Esophagus squamous epithelium (tissue), 5 donors: Measurements from ENCODE around the gene DYNC1I2. TPM values are rescaled to one million over a fixed set of nuclear protein-coding genes. Genes with fewer than 3 reads are reported as not detected.

Experiments
- DNase-seq: peaks from one replicate; lab custom pipeline; 2025; lab: John Stamatoyannopoulos, UW
- H3K27ac ChIP-seq, 4 donors: fragments of 200-600 bp; sonication (generic); one replicate each; pipeline ENCODE4 v1.5.1; 2016 to 2019; ENCODE audit warnings: mild to moderate bottlenecking in 1 of 4
- H3K27me3 ChIP-seq, 4 donors: fragments of 200-600 bp; sonication (generic); 1 replicate in 3 of 4; 2 replicates in 1 of 4; pipeline versions ENCODE4 v1.5.1 to v1.6.0; 2017 to 2021; ENCODE audit warnings: antibody characterized with exemption in 1 of 4
- H3K36me3 ChIP-seq, 3 donors: fragments of 200-600 bp; sonication (generic); one replicate each; pipeline ENCODE4 v1.5.1; 2016 to 2019
- H3K4me1 ChIP-seq, 3 donors: fragments of 200-600 bp; sonication (generic); one replicate each; pipeline ENCODE4 v1.5.1; 2017 to 2019
- H3K4me3 ChIP-seq, 4 donors: fragments of 200-600 bp; sonication (generic); 1 replicate in 3 of 4; 2 replicates in 1 of 4; pipeline ENCODE4 v1.5.1; 2016 to 2019; ENCODE audit warnings: mild to moderate bottlenecking in 2 of 4, moderate library complexity in 1 of 4
- H3K9me3 ChIP-seq, 3 donors: fragments of 200-600 bp; sonication (generic); one replicate each; pipeline ENCODE4 v1.5.1; 2016 to 2019
- POLR2A ChIP-seq, 4 donors: fragments of 450-650 bp; IDR thresholded peaks; one replicate each; pipeline ENCODE4 v1.6.1; 2017; ENCODE audit warnings: antibody characterized with exemption in 4 of 4, mild to moderate bottlenecking in 4 of 4, moderate library complexity in 3 of 4
- WGBS, 2 donors: methylation state at CpG; one replicate each; pipeline ENCODE4 v1.1.5; 2018; 5-methylcytosine and 5-hydroxymethylcytosine counted together
- intact Hi-C: fragments of 100-400 bp; cut with DNase I; formaldehyde crosslinking; loops from one replicate; pipeline ENCODE4 v1.15.0; 2022
- total RNA-seq, 4 donors: library from RNA; depleted of rRNA; stranded (reverse); fragments of >200 nt; gene quantifications; one replicate each; pipeline ENCODE4 v1.1.0, GENCODE V29; 2016
- TF ChIP-seq, protein P1 (sequence below), 6 experiments: fragments of 450-650 bp in 4 of 6; fragments of 200-600 bp in 2 of 6; sonication (generic) in 2 of 6; IDR thresholded peaks; one replicate each; pipeline ENCODE4 v1.5.1; 2016 to 2019; ENCODE audit warnings: antibody characterized with exemption in 6 of 6, mild to moderate bottlenecking in 4 of 6, moderate library complexity in 4 of 6
- donor health status: DM: yes; HTN: yes; CAD: no.

DYNC1I2 gene
- total RNA-seq, 4 donors from 2014 or later: 77.9 to 105 (median 91.9) TPM

DNA sequence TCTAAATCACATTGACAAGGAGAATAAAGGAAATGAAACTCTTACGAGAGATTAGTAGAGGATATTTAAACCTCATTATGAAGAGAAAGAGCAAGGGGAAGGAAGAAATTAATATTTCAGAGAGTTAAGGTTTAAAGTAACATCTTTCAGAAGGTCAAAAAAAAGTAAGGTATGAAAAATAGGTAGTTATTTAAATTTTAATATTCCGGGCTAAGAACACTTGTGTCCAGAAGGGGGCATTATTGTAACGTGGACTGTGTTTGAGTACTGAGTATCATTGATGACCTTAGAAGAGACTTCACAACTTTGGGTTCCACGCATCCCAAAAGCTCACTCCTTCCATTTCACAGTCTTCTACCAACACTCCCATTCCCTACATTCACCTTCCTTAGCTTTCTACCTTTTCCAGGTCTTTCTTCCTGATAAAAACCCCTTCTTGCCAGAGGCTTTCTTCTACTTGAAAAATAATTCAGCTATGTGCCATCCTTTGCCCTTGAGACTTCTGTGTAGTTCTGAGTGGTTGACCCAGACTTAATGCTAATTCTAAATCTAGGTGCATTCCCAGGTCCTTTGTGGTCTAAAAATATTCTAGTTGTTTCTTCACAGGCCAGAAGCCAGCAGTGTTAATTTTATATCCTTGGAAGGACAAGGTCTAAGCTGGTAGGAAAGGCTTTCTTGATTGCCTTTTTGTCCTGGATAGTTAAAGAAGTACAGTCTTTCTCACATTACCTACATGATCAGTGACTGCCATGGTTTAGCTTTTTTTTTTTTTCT, 16.5 kb downstream of the DYNC1I2 start:
- intact Hi-C loops: no loop called here
- Histone ChIP-seq H3K4me1 (peaks cover 0 to 54% (median 0%) of the 10 kb centered on the region in 3 donors), H3K27me3 (no peaks in the 10 kb centered on the region), H3K36me3 (peaks cover 0 to 32% (median 0%) of the 10 kb centered on the region in 3 donors), H3K4me3 (no peak overlapping the region), H3K9me3 (no peaks in the 10 kb centered on the region), H3K27ac (no peak overlapping the region)
- DNase-seq: no peak
- TF ChIP-seq POLR2A (IDR thresholded peaks at IDR 0.05): no peak
- TF ChIP-seq, protein P1, sequence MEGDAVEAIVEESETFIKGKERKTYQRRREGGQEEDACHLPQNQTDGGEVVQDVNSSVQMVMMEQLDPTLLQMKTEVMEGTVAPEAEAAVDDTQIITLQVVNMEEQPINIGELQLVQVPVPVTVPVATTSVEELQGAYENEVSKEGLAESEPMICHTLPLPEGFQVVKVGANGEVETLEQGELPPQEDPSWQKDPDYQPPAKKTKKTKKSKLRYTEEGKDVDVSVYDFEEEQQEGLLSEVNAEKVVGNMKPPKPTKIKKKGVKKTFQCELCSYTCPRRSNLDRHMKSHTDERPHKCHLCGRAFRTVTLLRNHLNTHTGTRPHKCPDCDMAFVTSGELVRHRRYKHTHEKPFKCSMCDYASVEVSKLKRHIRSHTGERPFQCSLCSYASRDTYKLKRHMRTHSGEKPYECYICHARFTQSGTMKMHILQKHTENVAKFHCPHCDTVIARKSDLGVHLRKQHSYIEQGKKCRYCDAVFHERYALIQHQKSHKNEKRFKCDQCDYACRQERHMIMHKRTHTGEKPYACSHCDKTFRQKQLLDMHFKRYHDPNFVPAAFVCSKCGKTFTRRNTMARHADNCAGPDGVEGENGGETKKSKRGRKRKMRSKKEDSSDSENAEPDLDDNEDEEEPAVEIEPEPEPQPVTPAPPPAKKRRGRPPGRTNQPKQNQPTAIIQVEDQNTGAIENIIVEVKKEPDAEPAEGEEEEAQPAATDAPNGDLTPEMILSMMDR (IDR thresholded peaks at IDR 0.05): peak in 4 of 6 experiments; percentile 10 to 37 (median 18)
- 52 to 62% methylated on average over 4 of the region's 4 CpGs for WGBS, 2 donors

DNA sequence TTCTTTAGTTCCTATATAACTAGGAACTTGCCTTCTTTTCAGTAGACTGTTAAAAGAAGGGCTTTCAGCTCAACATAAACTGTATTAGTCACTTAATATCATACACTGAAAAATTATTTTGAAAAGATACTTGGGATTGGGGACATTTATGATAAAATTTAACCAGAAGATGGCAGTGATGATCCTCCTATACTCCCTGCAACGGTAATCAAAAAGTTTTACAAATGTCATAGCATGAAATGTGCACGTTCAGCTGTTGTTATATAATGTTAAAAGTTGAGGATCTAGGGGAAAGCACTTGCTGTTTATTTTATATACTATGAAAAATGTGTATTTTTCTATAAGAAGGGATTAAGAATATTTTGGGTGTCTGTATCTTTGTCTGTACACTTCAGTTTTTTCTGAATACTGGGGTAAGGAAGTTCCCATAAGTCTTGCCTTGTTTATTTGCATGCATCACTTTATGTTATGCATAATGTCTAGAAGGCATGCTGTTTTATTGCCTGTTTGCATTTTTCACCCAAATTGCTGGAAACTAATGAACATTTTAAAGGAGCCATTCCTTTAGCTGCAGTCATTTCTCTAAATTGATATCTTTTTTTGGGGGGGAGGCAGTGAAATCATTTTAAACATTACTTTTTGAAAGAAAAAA, 19.0 kb downstream of the DYNC1I2 start:
- Histone ChIP-seq H3K9me3 (no peaks in the 10 kb centered on the region), H3K4me3 (no peak overlapping the region), H3K4me1 (peaks cover 0 to 59% (median 0%) of the 10 kb centered on the region in 3 donors), H3K27me3 (no peaks in the 10 kb centered on the region), H3K27ac (no peak overlapping the region), H3K36me3 (peaks cover 0 to 40% (median 4%) of the 10 kb centered on the region in 3 donors)
- intact Hi-C loops: no loop called here
- WGBS, 2 donors: 8 to 15% methylated on average over 2 of the region's 2 CpGs
- DNase-seq: no peak
- no peak for TF ChIP-seq POLR2A (IDR thresholded peaks at IDR 0.05)
- TF ChIP-seq, protein P1 (IDR thresholded peaks at IDR 0.05): peak in 4 of 6 experiments; percentile 8 to 36 (median 18)

DNA sequence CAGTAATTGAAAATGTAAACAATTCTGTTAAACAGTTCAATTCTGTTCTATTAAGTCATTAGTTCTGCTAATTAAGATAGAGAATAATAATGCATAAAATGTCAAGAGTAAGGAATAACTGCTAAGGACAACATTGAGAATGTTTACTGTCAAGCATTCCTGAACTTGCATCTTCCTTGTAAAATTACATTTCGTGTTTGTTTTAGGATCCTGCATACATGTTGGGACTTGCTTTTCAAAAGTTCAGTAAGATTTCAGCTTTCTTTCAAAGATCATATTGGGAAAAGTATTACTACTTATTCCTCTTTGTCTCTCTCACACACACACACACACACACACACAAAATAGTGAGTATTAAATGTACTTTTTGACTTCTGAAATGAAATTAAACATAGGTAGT, 20.5 kb downstream of the DYNC1I2 start:
- Histone ChIP-seq H3K27me3 (no peaks in the 10 kb centered on the region), H3K36me3 (peaks cover 0 to 34% (median 4%) of the 10 kb centered on the region in 3 donors), H3K4me1 (peaks cover 0 to 46% (median 0%) of the 10 kb centered on the region in 3 donors), H3K27ac (no peak overlapping the region), H3K9me3 (no peaks in the 10 kb centered on the region), H3K4me3 (no peak overlapping the region)
- 37 to 63% methylated on average over 1 of the region's 1 CpG for WGBS, 2 donors
- TF ChIP-seq POLR2A (IDR thresholded peaks at IDR 0.05): no peak
- TF ChIP-seq, protein P1 (IDR thresholded peaks at IDR 0.05): no peak
- no peak for DNase-seq
- intact Hi-C loops: no loop called here

DNA sequence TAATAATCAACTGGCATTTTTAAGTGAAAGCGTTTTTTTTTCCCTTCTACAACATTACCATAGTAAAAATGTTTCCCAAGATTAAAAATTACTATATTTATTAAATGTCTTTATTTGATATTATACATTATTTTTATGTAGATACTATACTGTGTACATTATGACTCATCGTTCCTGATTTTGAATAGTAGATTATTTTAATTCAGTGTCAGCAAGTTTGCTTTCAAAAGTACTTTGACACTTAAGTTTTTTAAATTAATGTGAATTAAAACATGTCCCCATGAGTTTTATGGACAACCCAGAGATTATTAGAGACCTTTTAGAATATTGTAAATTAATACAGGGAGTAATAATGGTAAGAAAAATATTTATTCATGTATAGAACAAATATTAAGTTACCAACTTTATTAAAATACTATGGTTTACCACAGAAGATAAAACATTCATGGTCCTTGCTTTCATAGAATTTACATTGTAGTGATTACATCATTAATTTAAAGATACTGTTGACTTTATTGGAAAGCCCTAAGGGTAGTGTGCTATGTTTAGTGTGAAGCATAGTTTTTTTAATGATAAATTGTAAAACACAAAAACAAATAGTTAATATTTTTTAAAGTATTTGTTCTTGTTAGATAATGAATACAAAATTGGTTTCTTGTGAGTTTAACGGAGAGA, 21.9 kb downstream of the DYNC1I2 start:
- no peak overlapping the region for H3K4me3 ChIP-seq
- TF ChIP-seq, protein P1 (IDR thresholded peaks at IDR 0.05): no peak
- TF ChIP-seq POLR2A (IDR thresholded peaks at IDR 0.05): no peak
- intact Hi-C loops: no loop called here
- DNase-seq: no peak
- no peaks in the 10 kb centered on the region for H3K9me3 ChIP-seq
- no peak overlapping the region for H3K27ac ChIP-seq
- H3K36me3 ChIP-seq: peaks cover 0 to 27% (median 4%) of the 10 kb centered on the region in 3 donors
- H3K4me1 ChIP-seq: peaks cover 0 to 35% (median 0%) of the 10 kb centered on the region in 3 donors
- WGBS, 2 donors: 66% methylated on average over 3 of the region's 3 CpGs
- H3K27me3 ChIP-seq: no peaks in the 10 kb centered on the region
